ENCODE data around the gene L1CAM.

DNA sequence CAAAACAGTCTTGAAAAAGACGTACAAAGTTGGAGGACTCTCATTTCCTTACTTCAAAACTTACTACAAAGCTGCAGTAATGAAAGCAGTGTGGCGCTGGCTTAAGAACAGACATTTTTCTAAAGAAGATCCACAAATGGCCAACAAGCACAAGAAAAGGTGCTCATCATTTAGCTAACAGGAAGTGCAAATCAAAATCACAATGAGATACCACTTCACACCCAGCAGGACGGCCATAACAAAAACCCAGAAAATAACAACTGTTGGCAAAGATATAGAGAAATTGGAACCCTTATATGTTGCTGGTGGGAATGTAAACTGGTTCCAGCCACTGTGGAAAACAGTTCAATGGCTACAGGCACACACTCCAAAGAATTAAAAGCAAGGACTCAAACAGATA lies 59.0 kb downstream of the L1CAM start:
- no peak for TF ChIP-seq ZNF274 (IDR thresholded peaks at IDR 0.05; ENCODE audit: low read depth, low read length)
- TF ChIP-seq YY1 (IDR thresholded peaks at IDR 0.05; ENCODE audit: insufficient read depth, insufficient read length) = no peak
- no peak for TF ChIP-seq SUZ12 (IDR thresholded peaks at IDR 0.05; ENCODE audit: extremely low read depth, insufficient read depth, insufficient read length)
